ENCODE measurements around the gene TMEM217.
"Not testable (repeated sequence)": the region's sequence is repeated elsewhere in the genome, so short reads cannot be mapped to it uniquely, and the experiment has no call there.

Gene TMEM217

GRCh38 chr6:37257634-37258404 lies at the start of gene TMEM217, which contains the start of gene TBC1D22B:
TSS of gene TMEM217 (minus strand) at chr6:37258144. CDS start at chr6:37219030, 39,114 bp downstream.
TSS of gene TBC1D22B (plus strand) at chr6:37257772. CDS start at chr6:37257918, 146 bp downstream.
- peak; percentile 96 for DNase-seq

DNA sequence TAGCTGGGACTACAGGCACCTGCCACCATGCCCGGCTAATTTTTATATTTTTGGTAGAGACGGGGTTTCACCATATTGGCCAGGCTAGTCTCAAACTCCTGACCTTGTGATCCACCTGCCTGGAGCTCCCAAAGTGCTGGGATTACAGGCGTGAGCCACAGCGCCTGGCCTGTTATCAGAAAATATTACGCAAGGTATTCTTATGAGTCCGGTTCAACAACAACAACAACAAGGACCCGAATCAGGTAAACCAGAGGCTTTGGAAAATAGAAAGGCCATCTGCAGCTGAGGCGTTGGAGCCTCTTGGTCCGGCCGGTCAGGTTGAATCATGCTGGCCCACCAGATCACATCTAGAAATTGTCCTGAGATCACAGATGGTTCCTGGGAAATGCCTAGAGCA lies 49.5 kb upstream of the TMEM217 start:
- not testable (repeated sequence) for DNase-seq

GRCh38 chr6:37306624-37307222 lies 48.8 kb upstream of the TMEM217 start:
- DNase-seq, result no peak

GRCh38 chr6:37305841-37306425 lies 48.0 kb upstream of the TMEM217 start:
- no peak for DNase-seq

GRCh38 chr6:37304766-37305165 lies 46.8 kb upstream of the TMEM217 start:
- DNase-seq, result no peak

DNA sequence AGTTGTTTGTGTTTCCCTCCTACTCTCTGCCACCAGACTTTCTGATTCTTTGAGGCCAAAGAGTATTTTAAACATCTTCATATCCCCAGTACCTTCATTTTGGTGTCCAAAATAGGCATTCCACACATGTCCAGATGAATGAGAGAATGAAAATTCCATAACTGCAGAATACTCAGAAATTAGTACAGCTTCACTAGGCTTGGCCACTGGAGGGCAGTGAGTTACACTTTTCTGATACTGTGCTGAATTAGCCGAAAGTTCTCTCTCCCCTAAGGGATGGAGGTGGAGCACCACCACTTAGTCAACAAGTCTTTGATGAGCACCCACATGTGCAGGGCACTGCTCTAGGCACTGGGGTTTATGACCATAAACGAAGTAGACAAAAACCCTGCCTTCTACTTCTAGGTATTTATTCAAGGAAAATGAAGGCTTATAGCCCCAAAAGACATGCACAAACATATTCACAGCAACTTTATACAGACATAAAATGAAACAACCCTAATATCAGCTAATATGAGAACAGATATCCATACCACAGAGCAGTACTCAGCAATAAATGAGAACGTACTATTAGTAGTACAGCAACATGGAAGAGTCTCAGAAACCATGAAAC lies 46.1 kb upstream of the TMEM217 start:
- peak; percentile 9 for DNase-seq

GRCh38 chr6:37303091-37303660 lies 45.2 kb upstream of the TMEM217 start:
- no peak for DNase-seq

GRCh38 chr6:37302086-37302686 lies 44.2 kb upstream of the TMEM217 start:
- DNase-seq, result no peak

GRCh38 chr6:37299990-37300389 lies 42.0 kb upstream of the TMEM217 start:
- no peak for DNase-seq

DNA sequence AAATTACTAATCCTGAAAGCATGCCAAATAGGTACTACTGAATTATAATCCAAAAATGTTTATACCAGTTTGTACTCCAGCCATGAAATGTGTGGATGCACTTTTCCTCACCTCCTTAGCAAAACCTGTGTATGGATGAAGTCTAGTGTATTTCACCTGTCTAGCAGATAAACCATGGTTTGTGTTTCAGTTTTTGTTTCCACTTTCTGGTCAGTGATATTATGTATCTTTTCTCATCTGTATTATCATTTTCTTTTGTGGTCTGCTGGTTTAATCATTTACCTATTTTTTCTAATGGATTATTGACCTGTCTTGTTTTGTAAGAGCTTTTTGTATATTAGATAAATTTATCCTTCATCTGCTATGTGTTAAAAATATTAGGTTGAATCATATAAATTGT lies 41.0 kb upstream of the TMEM217 start:
- DNase-seq, result no peak

- not testable (repeated sequence) for DNase-seq
Observed at GRCh38 chr6:37297637-37298036, 39.7 kb upstream of the TMEM217 start.

- DNase-seq, result no peak
Observed at GRCh38 chr6:37293426-37293825, 35.5 kb upstream of the TMEM217 start.

DNA sequence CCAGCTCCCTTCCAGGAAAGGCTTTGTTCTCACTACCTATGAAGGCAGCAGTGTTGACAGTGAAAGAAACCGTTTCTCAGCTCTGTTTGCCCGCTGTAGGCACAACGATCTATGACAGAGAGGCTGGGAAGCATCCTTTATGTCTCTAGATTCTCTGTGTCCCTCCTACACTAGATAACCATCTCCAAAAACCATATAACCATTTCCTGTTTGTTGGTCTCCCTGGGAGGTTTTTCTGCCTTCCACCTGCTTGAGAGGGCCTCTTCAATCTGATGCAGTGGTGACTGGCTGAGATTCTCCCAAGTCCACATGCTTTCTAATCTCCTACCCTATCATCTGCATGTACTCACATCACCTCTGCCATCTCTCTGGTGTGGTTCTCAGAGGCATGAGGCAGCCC lies 32.0 kb upstream of the TMEM217 start:
- peak; percentile 18 for DNase-seq

- DNase-seq, result no peak
Observed at GRCh38 chr6:37288247-37288646, 30.3 kb upstream of the TMEM217 start.

GRCh38 chr6:37287519-37288157 lies 29.7 kb upstream of the TMEM217 start:
- DNase-seq, result no peak

- no peak for DNase-seq
Observed at GRCh38 chr6:37285861-37286311, 27.9 kb upstream of the TMEM217 start.

DNA sequence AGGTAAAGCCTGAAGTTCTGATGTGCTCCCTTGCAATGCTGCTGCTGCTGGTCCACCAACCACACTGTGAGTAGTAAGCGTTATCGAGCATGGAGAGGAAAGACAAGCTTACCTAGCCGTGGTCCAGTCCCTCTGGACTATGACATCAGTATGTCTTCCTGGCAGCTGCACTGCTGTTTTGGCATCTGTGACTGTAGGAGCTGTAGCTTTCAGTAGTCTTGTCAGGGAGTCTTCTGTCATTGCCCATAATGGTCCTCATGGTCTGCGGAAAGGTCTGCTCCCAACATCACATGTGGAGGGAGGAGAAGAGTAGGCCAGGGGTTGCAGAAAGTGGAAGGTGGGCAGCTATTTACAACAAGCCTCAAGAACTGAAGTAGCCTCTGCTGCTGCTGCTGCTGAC lies 26.8 kb upstream of the TMEM217 start:
- DNase-seq, result no peak

- no peak for DNase-seq
Observed at GRCh38 chr6:37283671-37284151, 25.8 kb upstream of the TMEM217 start.

GRCh38 chr6:37283268-37283667 lies 25.3 kb upstream of the TMEM217 start:
- DNase-seq, result no peak

GRCh38 chr6:37282371-37282770 lies 24.4 kb upstream of the TMEM217 start:
- no peak for DNase-seq

DNA sequence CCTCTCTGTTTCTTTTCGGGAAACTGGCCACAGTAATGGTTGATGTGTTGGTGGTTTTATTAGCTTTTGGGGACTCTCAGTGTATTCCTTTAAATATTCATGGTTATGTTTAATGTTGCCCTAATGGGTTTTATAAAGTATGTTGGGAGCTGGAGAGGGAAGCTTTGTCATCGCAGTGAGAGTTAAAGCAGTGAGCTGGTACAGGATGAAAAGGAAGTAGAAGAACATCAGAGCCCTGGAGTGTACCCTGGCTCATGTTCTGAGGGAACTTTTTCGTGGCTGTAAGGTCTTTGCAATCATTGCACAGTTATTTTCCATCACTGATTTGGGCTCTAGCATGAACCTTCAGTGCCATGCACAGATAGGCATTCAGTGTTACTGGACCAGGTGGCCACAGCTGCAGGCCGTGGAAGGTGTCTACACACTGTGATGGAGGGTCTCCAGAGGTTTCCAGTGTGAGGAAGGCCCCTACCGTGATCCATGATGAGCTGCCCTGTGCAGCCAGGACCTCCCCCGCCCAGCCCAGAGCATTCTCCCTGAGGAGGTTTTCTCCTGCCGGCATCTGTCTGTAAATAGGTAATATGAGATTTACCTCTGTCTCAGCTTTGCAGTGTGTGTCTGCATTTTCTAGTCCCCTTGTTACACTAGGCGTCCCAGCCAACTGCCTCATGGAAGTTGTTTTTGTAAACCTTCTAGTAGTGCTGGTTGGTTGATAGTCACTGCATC lies 22.4 kb upstream of the TMEM217 start:
- DNase-seq, result no peak

Data from CD4-positive, alpha-beta T cell treated with Interleukin-6 for 4 hours (primary cell).